Stomach (tissue), 9 donors: ENCODE results near the gene CHN1. TPM values are rescaled to one million over a fixed set of nuclear protein-coding genes. Genes with fewer than 3 reads are reported as not detected.

Experiments used
- DNase-seq, 2 donors: peaks; one replicate each; pipeline versions ENCODE4 v3.0.0 to v3.0.0-alpha.2; 2013 to 2019
- H3K27ac ChIP-seq, 5 donors: fragments of 200-600 bp in 4 of 5; sonication (generic) in 4 of 5; one replicate each; pipeline ENCODE4 v1.5.1; 2013 to 2019; ENCODE audit warnings: mild to moderate bottlenecking in 1 of 5, moderate library complexity in 1 of 5
- H3K27me3 ChIP-seq, 3 donors: fragments of 200-600 bp; sonication (generic); one replicate each; pipeline ENCODE4 v1.5.1; 2017 to 2019; ENCODE audit warnings: mixed run types in 1 of 3
- H3K36me3 ChIP-seq, 4 donors: fragments of 200-600 bp; sonication (generic); 1 replicate in 3 of 4; 2 replicates in 1 of 4; pipeline ENCODE4 v1.5.1; 2016 to 2019
- H3K4me1 ChIP-seq, 4 donors: fragments of 200-600 bp; sonication (generic); one replicate each; pipeline ENCODE4 v1.5.1; 2016 to 2019
- H3K4me3 ChIP-seq, 4 donors: fragments of 200-600 bp; sonication (generic) in 3 of 4; one replicate each; pipeline ENCODE4 v1.5.1; 2016 to 2019; ENCODE audit warnings: mild to moderate bottlenecking in 1 of 4
- H3K9me3 ChIP-seq, 4 donors: fragments of 200-600 bp; sonication (generic); one replicate each; pipeline ENCODE4 v1.5.1; 2016 to 2019
- EP300 ChIP-seq: sonication (generic); formaldehyde crosslinking; IDR thresholded peaks from one replicate; pipeline ENCODE4 v1.6.1; 2017; ENCODE audit warnings: antibody characterized with exemption
- POLR2A ChIP-seq, 4 donors: fragments of 450-650 bp; IDR thresholded peaks; one replicate each; pipeline ENCODE4 v1.6.1; 2016; ENCODE audit warnings: antibody characterized with exemption in 4 of 4, control low read depth in 2 of 4, mild to moderate bottlenecking in 1 of 4, moderate library complexity in 1 of 4
- POLR2AphosphoS5 ChIP-seq, 3 donors: sonication (generic); formaldehyde crosslinking; IDR thresholded peaks; one replicate each; pipeline ENCODE4 v1.6.1; 2016; ENCODE audit warnings: antibody characterized with exemption in 3 of 3
- WGBS, 5 donors: extraction: QIAGEN DNeasy Blood & Tissue Kit in 3 of 5; methylation state at CpG; one replicate each; pipeline versions ENCODE4 v1.1.5 to v1.1.7; 2013 to 2018; 5-methylcytosine and 5-hydroxymethylcytosine counted together
- intact Hi-C: fragments of 100-400 bp; cut with DNase I; formaldehyde crosslinking; loops from one replicate; pipeline ENCODE4 v1.15.1; 2023; ENCODE audit warnings: low total_unique reads
- polyA plus RNA-seq, 3 donors: library from polyadenylated mRNA; stranded (reverse); fragments of 200-250 nt; gene quantifications; one replicate each; pipeline ENCODE4 v1.2.3, GENCODE V29; 2013
- total RNA-seq, 5 donors: library from RNA; depleted of rRNA; stranded (reverse); fragments of >200 nt; gene quantifications; one replicate each; pipeline versions ENCODE4 v1.1.0 to v1.2.3, GENCODE V29; 2014 to 2016
- TF ChIP-seq, protein P1 (sequence below), 7 experiments: fragments of 450-650 bp in 4 of 7; fragments of 200-600 bp in 3 of 7; sonication (generic) in 3 of 7; IDR thresholded peaks; one replicate each; pipeline ENCODE4 v1.5.1; 2016 to 2019; ENCODE audit warnings: antibody characterized with exemption in 7 of 7, control low read depth in 2 of 7, mild to moderate bottlenecking in 1 of 7
- donor health status: healthy with polysubstance abuse.
- donor health status: Bipolar disorder and iron deficiency.
- donor health status: healthy.

The CHN1 gene
- total and polyA plus RNA-seq, 8 donors: 2.3 to 50.9 (median 12.2) TPM; not detected in 1

DNA sequence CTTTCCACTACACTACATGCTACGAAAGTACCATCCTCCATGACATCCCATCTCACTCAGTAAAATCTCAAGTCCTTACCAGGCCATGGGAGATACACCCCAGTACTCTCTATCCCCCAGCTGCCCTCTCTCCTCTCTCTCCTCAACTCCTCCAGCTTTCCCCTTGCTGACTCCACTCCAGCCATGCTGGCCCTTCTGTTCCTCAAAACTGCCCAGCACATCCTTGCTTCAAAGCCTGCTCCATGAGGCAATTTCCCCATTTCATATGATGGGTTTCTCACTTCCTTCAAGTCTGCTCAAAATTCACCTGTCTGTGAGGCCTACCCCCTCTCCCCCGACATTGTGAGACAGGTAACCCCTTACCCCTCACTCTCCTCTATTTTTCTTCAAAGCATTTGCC lies 8.6 kb downstream of the CHN1 start:
- H3K27ac ChIP-seq: no peak overlapping the region
- H3K4me1 ChIP-seq: peaks cover 0 to 8% (median 3%) of the 10 kb centered on the region in 4 donors
- no peaks in the 10 kb centered on the region for H3K9me3 ChIP-seq
- H3K4me3 ChIP-seq: no peak overlapping the region
- H3K27me3 ChIP-seq: peaks cover 0 to 2% (median 0%) of the 10 kb centered on the region in 3 donors
- intact Hi-C loops: no loop called here
- no peak for DNase-seq
- no peaks in the 10 kb centered on the region for H3K36me3 ChIP-seq
- TF ChIP-seq POLR2A (IDR thresholded peaks at IDR 0.05): no peak
- TF ChIP-seq EP300: no peak
- TF ChIP-seq POLR2AphosphoS5 (IDR thresholded peaks at IDR 0.05): no peak
- TF ChIP-seq, protein P1, sequence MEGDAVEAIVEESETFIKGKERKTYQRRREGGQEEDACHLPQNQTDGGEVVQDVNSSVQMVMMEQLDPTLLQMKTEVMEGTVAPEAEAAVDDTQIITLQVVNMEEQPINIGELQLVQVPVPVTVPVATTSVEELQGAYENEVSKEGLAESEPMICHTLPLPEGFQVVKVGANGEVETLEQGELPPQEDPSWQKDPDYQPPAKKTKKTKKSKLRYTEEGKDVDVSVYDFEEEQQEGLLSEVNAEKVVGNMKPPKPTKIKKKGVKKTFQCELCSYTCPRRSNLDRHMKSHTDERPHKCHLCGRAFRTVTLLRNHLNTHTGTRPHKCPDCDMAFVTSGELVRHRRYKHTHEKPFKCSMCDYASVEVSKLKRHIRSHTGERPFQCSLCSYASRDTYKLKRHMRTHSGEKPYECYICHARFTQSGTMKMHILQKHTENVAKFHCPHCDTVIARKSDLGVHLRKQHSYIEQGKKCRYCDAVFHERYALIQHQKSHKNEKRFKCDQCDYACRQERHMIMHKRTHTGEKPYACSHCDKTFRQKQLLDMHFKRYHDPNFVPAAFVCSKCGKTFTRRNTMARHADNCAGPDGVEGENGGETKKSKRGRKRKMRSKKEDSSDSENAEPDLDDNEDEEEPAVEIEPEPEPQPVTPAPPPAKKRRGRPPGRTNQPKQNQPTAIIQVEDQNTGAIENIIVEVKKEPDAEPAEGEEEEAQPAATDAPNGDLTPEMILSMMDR (IDR thresholded peaks at IDR 0.05): no peak
- WGBS, 5 donors: 88 to 98% (median 94%) methylated on average over 2 of the region's 2 CpGs

DNA sequence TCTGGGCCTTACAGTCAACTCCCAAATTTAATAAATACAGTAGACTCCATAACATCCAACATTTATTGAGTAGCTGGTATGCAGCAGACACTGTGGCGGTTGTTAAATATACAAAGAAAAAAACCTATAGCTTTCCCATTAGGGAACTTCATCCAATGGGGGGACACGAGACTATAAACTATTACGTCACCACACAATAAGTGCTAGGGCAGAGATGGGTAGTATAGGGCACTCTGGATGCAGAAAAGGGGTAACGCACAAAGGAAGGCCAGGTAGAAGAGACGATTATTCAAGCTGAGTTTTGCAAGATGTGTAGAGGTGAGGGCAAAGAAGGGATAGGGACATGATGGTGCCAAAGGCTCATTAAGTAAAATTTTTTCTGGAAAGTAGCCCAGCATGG lies 10.8 kb downstream of the CHN1 start:
- TF ChIP-seq EP300 (no peak), POLR2AphosphoS5 (IDR thresholded peaks at IDR 0.05) (no peak), POLR2A (IDR thresholded peaks at IDR 0.05) (no peak)
- TF ChIP-seq, protein P1 (IDR thresholded peaks at IDR 0.05): no peak
- no peaks in the 10 kb centered on the region for H3K36me3 ChIP-seq
- H3K9me3 ChIP-seq: no peaks in the 10 kb centered on the region
- H3K27ac ChIP-seq: no peak overlapping the region
- peaks cover 0 to 12% (median 4%) of the 10 kb centered on the region in 4 donors for H3K4me1 ChIP-seq
- WGBS, 5 donors: 78 to 95% (median 85%) methylated on average over 5 of the region's 5 CpGs
- no peak overlapping the region for H3K4me3 ChIP-seq
- H3K27me3 ChIP-seq: no peaks in the 10 kb centered on the region
- DNase-seq: no peak
- intact Hi-C loops: loop anchor here (5.0 kb wide), 1 partner anchor 222 kb away; no protein-coding TSS in a partner anchor

DNA sequence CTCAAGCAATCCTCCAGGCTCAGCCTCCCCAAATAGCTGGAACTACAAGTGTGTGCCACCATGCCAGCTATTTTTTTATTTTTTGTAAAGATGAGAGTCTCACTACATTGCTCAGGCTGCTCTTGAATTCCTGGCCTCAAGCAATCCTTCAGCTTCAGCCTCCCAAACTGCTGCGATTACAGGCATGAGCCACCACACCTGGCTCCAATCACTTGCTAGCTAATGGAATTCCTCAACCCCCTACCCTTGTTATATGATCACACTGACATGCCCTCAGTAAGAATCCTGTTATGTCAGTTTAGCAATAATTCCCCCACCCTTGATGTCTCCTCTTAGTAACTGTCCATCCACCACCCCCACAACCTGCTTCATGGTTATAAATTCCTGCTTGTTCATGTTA lies 12.3 kb downstream of the CHN1 start:
- H3K4me3 ChIP-seq: no peak overlapping the region
- peaks cover 0 to 9% (median 0%) of the 10 kb centered on the region in 4 donors for H3K4me1 ChIP-seq
- H3K9me3 ChIP-seq: no peaks in the 10 kb centered on the region
- H3K36me3 ChIP-seq: no peaks in the 10 kb centered on the region
- no peaks in the 10 kb centered on the region for H3K27me3 ChIP-seq
- H3K27ac ChIP-seq: no peak overlapping the region
- 92 to 100% (median 100%) methylated on average over 1 of the region's 1 CpG for WGBS, 5 donors
- TF ChIP-seq POLR2AphosphoS5 (IDR thresholded peaks at IDR 0.05): no peak
- TF ChIP-seq, protein P1 (IDR thresholded peaks at IDR 0.05): no peak
- TF ChIP-seq EP300: no peak
- TF ChIP-seq POLR2A (IDR thresholded peaks at IDR 0.05): no peak
- intact Hi-C loops: loop anchor here (5.0 kb wide), 1 partner anchor 221 kb away; no protein-coding TSS in a partner anchor
- DNase-seq: no peak

DNA sequence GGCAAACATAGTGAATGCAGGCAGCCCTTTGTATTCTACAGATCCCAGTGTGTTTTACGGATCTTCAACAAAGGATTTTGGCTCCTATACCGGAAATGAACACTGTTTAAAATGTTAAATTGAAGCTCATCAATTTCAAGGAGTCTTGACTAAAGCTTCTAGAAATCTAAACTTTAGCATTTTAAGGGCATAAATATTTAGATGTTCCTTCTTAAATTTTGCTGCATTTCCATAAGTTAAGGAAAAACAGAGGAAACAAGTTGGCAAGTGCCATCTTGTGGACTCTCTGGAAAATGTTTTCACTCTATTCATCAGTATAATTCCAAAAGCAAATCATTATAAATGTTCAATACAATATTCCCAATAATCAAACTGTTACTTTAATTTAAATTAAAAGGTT lies 19.6 kb downstream of the CHN1 start:
- Histone ChIP-seq H3K36me3 (no peaks in the 10 kb centered on the region), H3K4me1 (peaks cover 0 to 4% (median 0%) of the 10 kb centered on the region in 4 donors), H3K9me3 (no peaks in the 10 kb centered on the region), H3K27me3 (no peaks in the 10 kb centered on the region), H3K27ac (no peak overlapping the region), H3K4me3 (no peak overlapping the region)
- peak in 1 of 2 donors; percentile 52 for DNase-seq
- 44 to 66% (median 60%) methylated on average over 2 of the region's 2 CpGs for WGBS, 5 donors
- TF ChIP-seq POLR2A (IDR thresholded peaks at IDR 0.05) (no peak), POLR2AphosphoS5 (IDR thresholded peaks at IDR 0.05) (no peak)
- TF ChIP-seq, protein P1 (IDR thresholded peaks at IDR 0.05): peak in 3 of 7 experiments; percentile 8 to 35 (median 32)
- intact Hi-C loops: no loop called here
